ENCODE measurements around the gene SPG7.

GRCh38 chr16:89458551-89458950, 49.7 kb upstream of the SPG7 start:
- TF ChIP-seq CTCF (conservative IDR thresholded peaks at IDR 0.05; ENCODE audit: low read length) (no peak), EZH2phosphoT487 (IDR thresholded peaks at IDR 0.05; ENCODE audit: borderline replicate concordance) (no peak)
